ENCODE measurements around the gene GCDH.
"Not testable (repeated sequence)": the region's sequence is repeated elsewhere in the genome, so short reads cannot be mapped to it uniquely, and the experiment has no call there.

Gene GCDH

GRCh38 chr19:12890787-12891552 is at the start of gene GCDH:
GCDH (plus strand) TSS chr19:12891160; CDS start chr19:12891305, 145 bp downstream.
- peak; percentile 98 for DNase-seq

GRCh38 chr19:12842511-12842910 is 48.4 kb upstream of the GCDH start:
- no peak for DNase-seq

DNA sequence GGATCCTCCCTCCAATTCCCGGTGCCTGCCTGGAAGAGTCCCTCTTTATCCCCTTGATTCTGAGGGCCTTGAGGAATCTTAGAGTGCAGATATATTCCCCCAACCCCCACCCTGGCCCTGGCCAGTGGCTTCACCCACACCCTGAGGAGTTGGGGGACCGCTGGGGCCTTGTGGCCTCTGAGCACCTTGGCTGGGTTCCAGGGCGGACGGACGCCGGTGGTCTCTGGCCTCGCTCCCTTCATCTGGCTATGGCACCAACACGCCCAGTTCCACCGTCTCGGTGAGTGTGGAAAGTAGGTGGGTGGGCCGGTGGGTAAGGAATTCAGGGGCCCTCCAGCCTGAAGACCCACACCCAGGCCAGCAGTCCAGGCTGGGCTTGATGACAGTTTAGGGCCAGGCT is 47.6 kb upstream of the GCDH start:
- no peak for DNase-seq

- no peak for DNase-seq
These were observed 46.8 kb upstream of the GCDH start for GRCh38 chr19:12843999-12844732.

DNA sequence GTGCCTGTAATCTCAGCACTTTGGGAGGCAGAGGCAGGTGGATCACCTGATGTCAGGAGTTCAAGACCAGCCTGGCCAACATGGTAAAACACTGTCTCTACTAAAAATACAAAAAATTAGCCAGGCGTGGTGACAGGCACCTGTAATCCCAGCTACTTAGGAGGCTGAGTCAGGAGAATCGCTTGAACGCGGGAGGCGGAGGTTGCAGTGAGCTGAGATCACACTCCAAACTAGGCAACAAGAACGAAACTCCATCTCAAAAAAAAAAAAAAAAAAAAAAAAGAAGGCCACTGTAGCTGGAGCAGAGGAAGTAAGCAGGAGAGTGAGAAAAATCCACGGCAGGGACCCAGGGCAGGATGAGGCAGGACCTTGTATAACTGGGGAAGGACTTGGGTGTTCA is 44.3 kb upstream of the GCDH start:
- DNase-seq, result not testable (repeated sequence)

DNA sequence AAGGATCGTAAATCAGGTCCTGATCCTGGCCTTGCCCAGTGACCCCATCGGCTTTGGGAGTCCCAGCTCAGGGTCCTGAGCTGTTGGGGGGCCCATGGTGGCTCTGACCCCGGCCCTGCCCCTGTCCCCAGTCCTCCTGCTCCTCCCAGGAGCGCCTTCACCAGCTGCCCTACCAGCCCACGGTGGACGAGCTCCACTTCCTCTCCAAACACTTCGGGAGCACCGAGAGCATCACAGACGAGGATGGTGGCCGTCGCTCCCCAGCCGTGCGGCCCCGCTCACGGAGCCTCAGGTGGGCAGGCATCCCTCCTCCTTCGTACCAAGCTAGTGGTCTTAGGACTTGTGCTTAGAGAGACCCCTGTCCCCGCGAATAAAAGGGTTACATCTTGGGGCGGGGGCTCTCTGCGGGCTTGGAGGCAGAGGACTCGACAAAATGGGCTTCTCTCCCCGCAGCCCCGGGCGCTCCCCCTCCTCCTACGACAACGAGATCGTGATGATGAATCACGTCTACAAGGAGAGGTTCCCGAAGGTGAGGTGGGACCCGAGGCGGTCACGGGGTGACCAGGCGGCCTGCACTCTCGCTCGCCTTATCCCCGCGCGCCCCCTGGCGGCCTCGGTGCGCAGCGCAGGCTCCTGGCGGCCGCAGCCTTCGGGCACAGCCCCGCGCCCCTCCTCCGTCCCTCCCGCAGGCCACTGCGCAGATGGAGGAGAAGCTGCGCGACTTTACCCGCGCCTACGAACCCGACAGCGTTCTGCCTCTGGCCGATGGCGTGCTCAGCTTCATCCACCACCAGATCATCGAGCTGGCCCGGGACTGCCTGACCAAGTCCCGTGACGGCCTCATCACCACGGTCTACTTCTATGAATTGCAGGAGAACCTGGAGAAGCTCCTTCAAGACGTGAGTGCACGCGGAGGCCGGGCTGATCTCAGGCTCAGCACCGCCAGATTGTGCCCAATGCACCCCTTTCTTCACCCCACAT is 43.5 kb upstream of the GCDH start:
- peak; percentile 95 for DNase-seq

DNA sequence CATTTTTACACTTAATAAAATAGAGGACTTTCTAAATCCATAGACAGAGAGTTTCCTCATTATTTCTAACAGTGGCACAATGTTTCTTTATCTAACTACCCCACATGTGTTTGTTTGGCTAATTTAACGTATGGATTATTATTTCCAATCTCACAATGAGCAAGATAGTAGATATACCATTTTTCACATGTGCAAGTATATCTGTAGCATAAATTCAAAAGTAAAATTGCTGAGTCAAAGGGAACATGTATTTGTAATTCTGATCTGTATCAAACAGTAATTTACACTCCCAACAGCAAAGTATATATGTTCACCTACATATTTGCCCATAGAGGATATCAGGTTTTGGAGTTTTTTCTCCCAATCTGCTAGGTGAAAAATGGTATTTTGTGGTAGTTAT is 34.3 kb upstream of the GCDH start:
- no peak for DNase-seq

GRCh38 chr19:12858041-12858928 is 32.7 kb upstream of the GCDH start:
- no peak for DNase-seq

GRCh38 chr19:12859546-12859945 is 31.4 kb upstream of the GCDH start:
- DNase-seq, result no peak

DNA sequence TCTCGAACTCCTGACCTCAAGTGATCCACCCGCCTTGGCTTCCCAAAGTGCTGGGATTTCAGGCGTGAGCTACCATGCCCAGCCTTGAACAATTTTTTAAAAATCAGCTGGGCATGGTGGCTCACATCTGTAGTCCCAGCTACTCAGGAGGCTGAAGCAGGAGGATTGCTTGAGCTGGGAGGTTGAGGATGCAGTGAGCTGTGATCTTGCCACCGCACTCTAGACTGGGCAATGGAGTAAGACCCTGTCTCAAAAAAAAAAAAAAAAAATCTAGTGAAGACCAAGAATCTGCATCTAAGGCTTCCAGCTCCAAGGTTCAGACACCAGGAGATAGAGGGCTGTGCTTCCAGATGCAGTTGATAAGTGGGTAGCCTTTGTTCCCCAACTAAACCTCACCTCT is 26.8 kb upstream of the GCDH start:
- no peak for DNase-seq

DNA sequence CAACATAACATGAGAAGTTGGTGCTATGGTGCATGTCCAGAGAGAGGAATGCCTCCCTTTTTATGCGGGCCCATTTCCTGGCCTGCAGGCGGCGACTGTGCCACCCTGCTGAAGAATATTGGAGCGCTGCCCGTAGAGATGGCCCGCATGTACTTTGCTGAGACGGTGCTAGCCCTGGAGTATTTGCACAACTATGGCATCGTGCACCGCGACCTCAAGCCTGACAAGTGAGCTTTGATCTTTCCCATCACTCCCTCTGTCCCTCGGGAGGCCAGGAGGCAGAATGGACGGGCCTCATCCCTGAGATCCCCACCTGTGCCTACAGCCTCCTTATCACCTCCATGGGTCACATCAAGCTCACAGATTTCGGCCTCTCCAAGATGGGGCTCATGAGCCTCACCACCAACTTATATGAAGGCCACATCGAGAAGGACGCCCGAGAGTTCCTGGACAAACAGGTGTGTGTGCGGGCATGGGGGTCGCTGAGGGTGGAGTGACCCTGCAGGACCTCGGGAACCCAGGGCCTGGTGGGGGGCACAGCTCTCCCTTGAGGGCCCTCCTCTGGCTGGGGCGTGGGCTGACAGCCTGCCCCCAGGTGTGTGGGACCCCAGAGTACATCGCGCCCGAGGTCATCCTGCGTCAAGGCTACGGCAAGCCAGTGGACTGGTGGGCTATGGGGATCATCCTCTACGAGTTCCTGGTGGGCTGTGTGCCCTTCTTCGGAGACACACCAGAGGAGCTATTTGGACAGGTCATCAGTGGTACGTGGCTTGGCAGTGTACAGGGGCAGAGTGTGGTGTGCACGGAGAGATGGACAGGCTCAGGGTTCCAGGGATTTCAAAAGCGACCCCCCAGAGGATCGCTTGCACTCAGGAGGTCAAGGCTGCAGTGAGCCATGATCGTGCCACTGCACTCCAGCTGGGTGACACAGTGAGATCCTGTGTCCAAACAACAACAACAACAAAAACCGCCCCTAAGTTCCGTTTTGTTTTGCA is 25.9 kb upstream of the GCDH start:
- DNase-seq, result no peak

- DNase-seq, result no peak
These were observed 25.1 kb upstream of the GCDH start for GRCh38 chr19:12865746-12866415.

- no peak for DNase-seq
These were observed 24.4 kb upstream of the GCDH start for GRCh38 chr19:12866416-12867119.

GRCh38 chr19:12867120-12868099 is 23.6 kb upstream of the GCDH start:
- DNase-seq, result peak; percentile 88

GRCh38 chr19:12868540-12869112 is 22.3 kb upstream of the GCDH start:
- no peak for DNase-seq

DNA sequence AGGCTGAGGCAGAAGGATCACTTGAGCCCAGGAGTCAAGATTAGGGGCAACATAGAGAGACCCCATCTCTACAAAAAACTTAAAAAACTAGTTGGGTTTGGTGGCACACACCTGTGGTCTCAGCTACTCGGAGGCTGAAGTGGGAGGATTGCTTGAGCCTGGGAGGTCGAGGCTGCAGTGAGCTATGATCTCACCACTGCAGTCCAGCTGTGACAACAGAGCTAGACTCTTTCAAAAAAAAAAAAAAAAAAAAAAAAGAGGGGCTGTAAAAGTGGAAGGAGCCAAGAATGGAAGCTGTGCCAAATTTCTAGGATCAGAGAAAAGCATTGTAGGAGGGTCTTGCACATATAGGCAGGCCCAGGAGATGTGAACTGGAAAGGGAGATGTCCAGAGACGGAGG is 19.3 kb upstream of the GCDH start:
- no peak for DNase-seq

DNA sequence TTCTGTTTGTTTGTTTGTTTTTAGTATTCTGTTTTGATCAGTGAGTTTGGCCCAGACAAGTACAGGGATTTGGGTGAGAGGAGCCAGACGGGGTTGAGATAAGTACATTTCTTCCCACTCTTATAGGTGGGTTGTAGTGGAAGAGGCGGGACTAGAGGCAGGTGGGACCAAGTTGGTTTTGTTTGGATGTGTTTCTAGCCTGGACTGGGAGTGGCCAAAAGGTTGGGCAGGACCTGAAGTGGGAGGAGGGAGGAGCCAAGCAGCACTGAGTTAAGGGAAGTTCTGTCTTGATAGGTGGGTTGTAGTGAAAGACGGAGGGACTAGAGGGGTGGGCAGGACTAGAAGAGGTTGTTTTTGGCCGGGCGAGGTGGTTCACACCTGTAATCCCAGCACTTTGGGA is 18.7 kb upstream of the GCDH start:
- no peak for DNase-seq

All from activated effector memory CD4-positive, alpha-beta T cell treated with anti-CD3 and anti-CD28 coated beads, Interleukin-2, amount 50 U/mL, for 16 hours (primary cell).